ENCODE results near the gene SVIP.

SVIP gene

GRCh38 chr11:22787551-22788162 lies 41.9 kb downstream of the SVIP start:
- DNase-seq: peak; percentile 15

- no peak for DNase-seq
These were observed 42.5 kb downstream of the SVIP start for GRCh38 chr11:22787055-22787454.

DNA sequence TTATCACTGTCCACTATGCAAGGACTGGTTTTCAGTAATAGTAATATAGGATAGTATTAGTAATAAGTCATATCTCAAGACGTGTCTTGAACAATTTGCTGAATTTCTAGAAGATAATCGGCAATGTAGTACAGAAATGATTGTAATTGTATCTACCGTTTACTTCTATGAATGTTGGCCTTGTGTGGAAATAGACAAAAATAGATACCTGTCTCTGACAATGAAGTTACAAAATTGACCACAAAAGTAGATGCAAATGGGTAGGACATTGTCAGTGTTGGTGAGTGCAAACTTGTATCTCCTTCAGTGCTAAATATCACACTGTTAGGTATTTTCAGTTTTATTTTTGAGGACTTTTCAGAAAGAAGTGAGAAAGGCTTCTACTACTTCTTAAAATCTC lies 43.1 kb downstream of the SVIP start:
- DNase-seq: no peak

DNA sequence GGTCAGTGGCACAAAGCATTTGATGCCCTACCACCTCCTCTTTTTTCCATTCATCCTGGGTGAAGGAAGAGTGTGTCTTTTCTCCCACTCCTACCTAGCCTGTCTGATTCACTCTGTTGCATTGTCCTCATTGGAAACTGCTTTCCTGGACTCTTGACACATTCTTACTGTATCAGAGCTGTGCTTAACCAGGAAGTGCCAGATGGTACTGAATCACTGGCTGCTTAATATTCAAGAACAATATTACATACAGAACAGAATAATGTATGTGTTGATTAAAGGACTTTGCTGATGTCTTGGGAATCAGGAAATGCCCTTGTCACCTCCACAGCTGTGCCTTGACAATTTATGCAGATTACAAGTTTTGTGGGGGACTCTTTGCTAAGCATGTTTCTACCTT lies 44.4 kb downstream of the SVIP start:
- no peak for DNase-seq

GRCh38 chr11:22780952-22781593 lies 48.5 kb downstream of the SVIP start:
- peak; percentile 59 for DNase-seq

DNA sequence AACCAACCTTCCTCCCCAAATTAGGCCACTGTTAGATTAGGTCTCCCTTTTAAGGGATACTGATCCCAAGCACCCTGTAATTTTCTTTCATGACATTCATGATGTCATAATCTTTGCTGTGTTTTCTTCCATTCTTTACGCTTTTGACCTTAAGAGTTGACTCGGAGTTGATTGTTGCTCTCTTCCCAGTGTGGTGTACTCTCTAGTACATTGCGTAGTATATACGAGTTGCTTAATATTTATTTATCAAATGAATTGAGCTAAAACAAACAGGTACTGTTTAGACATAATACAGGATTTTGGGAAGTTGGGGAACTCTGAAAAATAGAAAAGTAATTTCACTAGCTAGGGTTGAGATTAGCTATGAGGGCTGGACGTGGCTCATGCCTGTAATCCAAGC lies 49.8 kb downstream of the SVIP start:
- DNase-seq: no peak

DNA sequence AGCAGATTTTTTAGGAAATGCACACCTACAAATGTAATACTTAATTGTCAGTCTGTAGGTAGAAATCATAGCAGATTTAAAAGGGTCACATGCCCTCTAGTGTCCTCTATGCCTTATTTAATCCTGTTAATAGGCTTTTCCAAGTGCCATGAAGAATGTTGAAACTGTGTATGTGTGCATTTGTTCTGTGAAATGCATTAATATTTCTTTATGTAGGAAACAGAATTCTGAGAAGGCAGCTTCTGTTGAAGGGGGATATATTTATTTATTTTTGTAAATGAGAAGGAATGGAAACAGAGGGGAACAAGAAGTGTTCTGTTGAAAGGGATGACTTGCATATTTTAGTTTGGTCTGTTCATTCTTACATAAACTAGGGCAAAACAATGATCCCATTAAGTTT lies 51.0 kb downstream of the SVIP start:
- DNase-seq: peak; percentile 38

- no peak for DNase-seq
These were observed 54.4 kb downstream of the SVIP start for GRCh38 chr11:22775248-22775647.

DNA sequence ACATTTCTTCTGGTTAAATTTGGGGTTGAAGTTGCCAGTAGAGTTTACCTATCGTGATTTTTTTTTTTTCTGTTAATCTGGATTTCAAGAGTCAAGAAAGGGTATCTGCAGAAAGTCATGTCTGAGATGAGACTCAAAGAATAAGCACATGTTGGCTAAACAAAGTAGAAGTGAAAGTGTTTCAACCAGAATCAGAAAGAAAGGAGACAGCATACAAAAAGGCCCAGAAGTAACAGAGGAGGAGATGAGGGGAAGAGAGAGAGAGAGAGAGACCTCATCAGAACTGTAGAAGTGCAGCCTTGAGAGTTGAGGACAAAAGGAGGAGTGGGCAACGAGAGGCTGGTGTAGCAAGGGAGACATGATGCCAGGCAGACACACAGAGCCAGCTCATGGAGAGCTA lies 54.9 kb downstream of the SVIP start:
- no peak for DNase-seq

DNA sequence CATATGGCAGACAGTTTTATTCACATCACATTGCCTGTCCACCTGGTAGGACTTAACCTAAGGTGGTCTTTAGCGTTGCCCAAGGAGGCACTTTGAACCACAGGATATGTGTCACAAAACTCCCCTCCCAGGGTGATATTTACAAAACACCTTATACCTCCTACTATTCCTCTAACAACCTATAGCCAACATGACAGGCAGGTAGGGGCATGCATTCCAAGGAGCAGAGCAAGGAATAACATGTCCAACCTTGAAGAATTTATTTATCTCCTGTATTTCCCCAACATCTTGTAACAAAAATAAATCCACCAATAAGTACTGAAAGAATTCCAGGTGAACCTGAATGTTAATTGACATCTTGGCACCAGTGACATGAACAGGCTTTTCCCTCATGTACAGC lies 60.5 kb downstream of the SVIP start:
- no peak for DNase-seq

Measured in NCI-H1417 treated with DMSO at 0.1 percent for 48 hours (cell line).